Loucy (cell line): ENCODE measurements around the gene FGF14.

Source experiments
- H2AFZ ChIP-seq: fragments of 200-600 bp; sonication (generic); 2 replicates; pipeline ENCODE4 v1.6.0; 2016; ENCODE audit warnings: antibody characterized with exemption, mild to moderate bottlenecking, low read length, moderate library complexity
- H3F3A ChIP-seq: fragments of 200-600 bp; 2 replicates; pipeline ENCODE4 v1.6.0; 2016; ENCODE audit warnings: antibody characterized with exemption, low read depth, mild to moderate bottlenecking
- H3K27me3 ChIP-seq: fragments of 200-600 bp; sonication (generic); 2 replicates; pipeline ENCODE4 v1.6.1; 2014; ENCODE audit warnings: low read length, mild to moderate bottlenecking; ENCODE audit not compliant: insufficient read depth, poor library complexity, severe bottlenecking
- H3K36me3 ChIP-seq: fragments of 200-600 bp; sonication (generic); 2 replicates; pipeline ENCODE4 v1.6.1; 2016; ENCODE audit warnings: low read length; ENCODE audit not compliant: insufficient read depth
- H3K4me1 ChIP-seq: fragments of 200-600 bp; sonication (generic); 2 replicates; pipeline ENCODE4 v1.5.1; 2014; ENCODE audit warnings: low read length, mild to moderate bottlenecking; ENCODE audit not compliant: insufficient read depth, poor library complexity, severe bottlenecking
- H3K4me2 ChIP-seq: fragments of 200-600 bp; sonication (generic); 2 replicates; pipeline ENCODE4 v1.6.0; 2014; ENCODE audit warnings: antibody characterized with exemption, low read length, low read depth, mild to moderate bottlenecking; ENCODE audit not compliant: poor library complexity, severe bottlenecking
- H3K4me3 ChIP-seq: fragments of 200-600 bp; sonication (generic); 2 replicates; pipeline ENCODE4 v1.5.1; 2014; ENCODE audit warnings: low read length, mild to moderate bottlenecking, mixed read lengths; ENCODE audit not compliant: poor library complexity, severe bottlenecking
- H3K79me2 ChIP-seq: fragments of 200-600 bp; sonication (generic); 2 replicates; pipeline ENCODE4 v1.6.1; 2014; ENCODE audit warnings: low read length; ENCODE audit not compliant: insufficient read depth
- H3K9ac ChIP-seq: fragments of 200-600 bp; sonication (generic); 2 replicates; pipeline ENCODE4 v1.6.0; 2014; ENCODE audit warnings: mild to moderate bottlenecking, low read depth, low read length, moderate library complexity; ENCODE audit not compliant: poor library complexity, severe bottlenecking
- H3K9me2 ChIP-seq: fragments of 200-600 bp; sonication (generic); replicated peaks from 2 replicates; pipeline ENCODE4 v1.6.1; 2016; ENCODE audit warnings: low read depth, low read length, mixed read lengths
- H3K9me3 ChIP-seq: fragments of 200-600 bp; sonication (generic); 2 replicates; pipeline ENCODE4 v1.6.1; 2014; ENCODE audit warnings: mild to moderate bottlenecking, antibody characterized with exemption, low read length, low read depth; ENCODE audit not compliant: insufficient read depth
- H4K20me1 ChIP-seq: fragments of 200-600 bp; sonication (generic); 2 replicates; pipeline ENCODE4 v1.6.0; 2014; ENCODE audit warnings: antibody characterized with exemption, low read length, mild to moderate bottlenecking; ENCODE audit not compliant: insufficient read depth, poor library complexity, severe bottlenecking
- CTCF ChIP-seq: fragments of 200-600 bp; sonication (generic); conservative IDR thresholded peaks from 2 replicates; pipeline ENCODE4 v1.5.1; 2014; ENCODE audit warnings: mild to moderate bottlenecking, antibody characterized with exemption, low read length
- EZH2phosphoT487 ChIP-seq: fragments of 200-600 bp; IDR thresholded peaks from 2 replicates; pipeline ENCODE4 v1.6.1; 2018; ENCODE audit warnings: antibody characterized with exemption, mild to moderate bottlenecking, moderate library complexity, borderline replicate concordance

Gene FGF14

GRCh38 chr13:102250448-102250847 lies 151.4 kb downstream of the FGF14 start:
- Histone ChIP-seq H3K4me3 (no peak overlapping the region), H3K9me3 (no peaks in the 10 kb centered on the region)
- TF ChIP-seq CTCF (no peak), EZH2phosphoT487 (no peak)

DNA sequence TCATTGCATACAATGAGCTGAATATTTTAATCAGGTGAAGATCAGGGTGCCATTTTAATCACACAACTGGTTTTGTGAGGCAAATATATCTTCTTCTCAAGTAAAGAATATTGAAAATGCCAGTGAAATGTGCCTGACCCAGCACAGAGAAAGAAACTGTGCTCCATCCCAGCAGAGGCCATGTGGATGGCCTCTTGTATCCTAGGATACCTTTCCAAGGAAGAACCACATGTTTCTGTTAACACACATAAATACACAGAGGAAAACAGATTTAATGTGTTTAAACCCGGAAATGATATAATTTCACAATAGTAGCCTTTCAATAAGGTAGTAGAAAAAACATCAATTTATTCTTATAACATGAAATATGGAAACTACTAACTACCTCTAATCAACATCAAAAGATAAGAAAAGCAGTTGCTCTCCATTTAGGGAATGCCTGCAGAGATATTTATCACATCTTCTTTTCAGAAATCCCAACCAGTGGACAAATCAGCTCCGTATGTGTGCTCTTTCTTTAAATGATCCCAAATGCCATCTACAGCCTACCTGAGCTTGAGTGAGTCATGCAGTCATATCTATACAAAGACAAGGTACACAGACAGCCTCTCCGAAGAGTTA lies 157.1 kb downstream of the FGF14 start:
- Histone ChIP-seq H3K36me3 (no peaks in the 10 kb centered on the region), H3K9ac (no peak overlapping the region), H4K20me1 (no peaks in the 10 kb centered on the region), H3K4me3 (no peak overlapping the region), H3K9me3 (no peaks in the 10 kb centered on the region), H2AFZ (no peak overlapping the region), H3K4me1 (no peaks in the 10 kb centered on the region), H3K9me2 (no peaks in the 10 kb centered on the region), H3K27me3 (no peaks in the 10 kb centered on the region), H3K79me2 (no peaks in the 10 kb centered on the region), H3K4me2 (no peak overlapping the region), H3F3A (no peaks in the 10 kb centered on the region)
- TF ChIP-seq EZH2phosphoT487: no peak
- TF ChIP-seq CTCF: no peak

More at GRCh38 chr13:102250448-102250847, 151.4 kb downstream of the FGF14 start:
- Histone ChIP-seq H3K4me1 (no peaks in the 10 kb centered on the region), H3F3A (no peaks in the 10 kb centered on the region), H3K4me2 (no peak overlapping the region), H3K9ac (no peak overlapping the region), H2AFZ (no peak overlapping the region), H4K20me1 (no peaks in the 10 kb centered on the region), H3K9me2 (no peaks in the 10 kb centered on the region), H3K79me2 (no peaks in the 10 kb centered on the region), H3K36me3 (no peaks in the 10 kb centered on the region), H3K27me3 (no peaks in the 10 kb centered on the region)

DNA sequence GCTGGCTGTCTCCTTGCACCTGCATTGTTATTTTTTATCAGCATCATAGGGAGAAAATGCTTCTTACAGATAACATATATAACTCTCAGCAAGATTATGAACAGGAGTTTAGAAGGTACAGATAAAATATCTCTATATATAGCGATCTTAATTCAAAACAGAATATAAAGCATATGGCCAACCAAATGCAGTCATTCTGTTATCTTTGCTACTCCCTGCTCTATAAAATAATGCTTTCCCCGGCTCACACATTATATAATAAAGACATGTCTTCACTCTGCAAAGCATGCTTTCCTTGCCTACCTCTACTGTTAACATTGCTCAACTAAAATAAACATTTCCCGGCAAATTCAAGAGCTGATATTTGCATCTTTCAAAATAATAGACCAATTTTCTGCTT lies 161.7 kb downstream of the FGF14 start:
- Histone ChIP-seq H3K9me3 (no peaks in the 10 kb centered on the region), H3K36me3 (no peaks in the 10 kb centered on the region), H3K4me1 (no peaks in the 10 kb centered on the region), H3K4me2 (no peak overlapping the region), H4K20me1 (no peaks in the 10 kb centered on the region), H2AFZ (no peak overlapping the region), H3K79me2 (no peaks in the 10 kb centered on the region), H3K4me3 (no peak overlapping the region), H3F3A (no peaks in the 10 kb centered on the region), H3K9me2 (no peaks in the 10 kb centered on the region), H3K9ac (no peak overlapping the region), H3K27me3 (no peaks in the 10 kb centered on the region)
- TF ChIP-seq CTCF: no peak
- TF ChIP-seq EZH2phosphoT487: no peak
